Measurements from ENCODE around the gene INPP4A.

The INPP4A gene

DNA sequence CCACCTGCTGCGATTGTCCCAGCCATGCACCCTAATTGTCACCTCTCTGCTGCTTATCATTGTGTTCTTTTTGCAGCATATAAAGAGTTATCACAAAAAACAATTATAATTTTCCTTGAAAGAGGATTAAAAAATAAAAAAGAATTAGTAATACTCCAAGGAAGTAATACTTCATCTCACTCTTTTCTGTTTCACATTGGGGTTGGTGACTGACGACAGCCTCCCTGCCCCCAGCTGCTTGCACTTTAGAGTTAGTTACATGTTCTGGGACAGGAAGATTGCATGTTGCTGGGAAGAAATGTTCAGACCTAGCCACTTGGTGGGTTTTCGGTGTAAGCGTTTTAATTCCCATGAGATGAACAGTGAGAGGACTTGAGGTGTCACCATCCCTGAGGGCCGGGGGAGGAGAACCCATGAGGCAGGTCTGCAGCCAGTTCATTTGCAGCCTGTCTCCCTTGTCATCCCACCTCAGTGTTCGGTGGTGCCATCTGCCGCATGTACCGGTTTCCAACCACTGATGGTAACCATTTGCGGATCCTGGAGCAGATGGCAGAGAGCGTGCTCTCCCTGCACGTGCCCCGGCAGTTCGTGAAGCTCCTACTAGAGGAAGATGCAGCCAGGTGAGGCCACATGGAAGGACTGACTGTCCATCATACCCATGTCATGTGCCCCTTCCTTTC is 94.5 kb downstream of the INPP4A start:
- TF ChIP-seq, protein P1, sequence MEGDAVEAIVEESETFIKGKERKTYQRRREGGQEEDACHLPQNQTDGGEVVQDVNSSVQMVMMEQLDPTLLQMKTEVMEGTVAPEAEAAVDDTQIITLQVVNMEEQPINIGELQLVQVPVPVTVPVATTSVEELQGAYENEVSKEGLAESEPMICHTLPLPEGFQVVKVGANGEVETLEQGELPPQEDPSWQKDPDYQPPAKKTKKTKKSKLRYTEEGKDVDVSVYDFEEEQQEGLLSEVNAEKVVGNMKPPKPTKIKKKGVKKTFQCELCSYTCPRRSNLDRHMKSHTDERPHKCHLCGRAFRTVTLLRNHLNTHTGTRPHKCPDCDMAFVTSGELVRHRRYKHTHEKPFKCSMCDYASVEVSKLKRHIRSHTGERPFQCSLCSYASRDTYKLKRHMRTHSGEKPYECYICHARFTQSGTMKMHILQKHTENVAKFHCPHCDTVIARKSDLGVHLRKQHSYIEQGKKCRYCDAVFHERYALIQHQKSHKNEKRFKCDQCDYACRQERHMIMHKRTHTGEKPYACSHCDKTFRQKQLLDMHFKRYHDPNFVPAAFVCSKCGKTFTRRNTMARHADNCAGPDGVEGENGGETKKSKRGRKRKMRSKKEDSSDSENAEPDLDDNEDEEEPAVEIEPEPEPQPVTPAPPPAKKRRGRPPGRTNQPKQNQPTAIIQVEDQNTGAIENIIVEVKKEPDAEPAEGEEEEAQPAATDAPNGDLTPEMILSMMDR (IDR thresholded peaks at IDR 0.05; ENCODE audit: extremely low read depth, missing control alignments), result no peak
- DNase-seq (ENCODE audit: low spot score), result no peak

DNA sequence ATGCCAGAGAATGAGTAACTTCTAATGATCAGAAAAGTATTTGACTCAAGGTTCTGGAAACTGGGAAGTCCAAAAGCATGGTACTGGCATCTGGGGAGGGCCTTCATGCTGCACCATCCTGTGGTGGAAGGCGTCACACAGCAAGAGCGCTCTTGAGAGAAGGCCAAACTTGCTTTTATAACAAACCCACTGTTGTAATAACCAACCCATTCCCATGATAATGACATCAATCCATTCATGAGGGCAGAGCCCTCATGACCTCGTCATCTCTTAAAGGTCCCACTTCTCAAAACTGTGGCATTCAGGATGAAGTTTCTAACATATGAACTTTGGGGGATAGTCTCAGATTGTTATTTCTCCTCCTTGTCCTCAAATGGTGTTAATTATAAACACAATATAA is 95.9 kb downstream of the INPP4A start:
- TF ChIP-seq, protein P1 (IDR thresholded peaks at IDR 0.05; ENCODE audit: extremely low read depth, missing control alignments), result no peak
- DNase-seq (ENCODE audit: low spot score), result no peak

DNA sequence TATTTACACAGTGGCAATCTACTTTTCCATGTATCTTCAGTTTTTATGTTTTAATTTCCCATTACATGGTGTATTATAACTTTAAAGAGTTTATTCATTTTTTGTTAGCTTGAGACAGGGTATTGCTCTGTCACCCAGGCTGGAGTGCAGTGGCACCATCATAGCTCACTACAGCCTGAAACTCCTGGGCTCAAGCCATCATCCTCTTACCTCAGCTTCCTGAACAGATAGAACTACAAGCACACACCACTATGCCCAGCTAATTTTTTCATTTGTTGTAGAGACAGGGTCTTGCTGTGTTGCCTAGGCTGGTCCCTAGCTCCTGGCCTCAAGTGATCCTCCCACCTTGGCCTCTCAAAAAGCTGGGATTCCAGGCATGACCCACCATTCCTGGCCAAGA is 96.8 kb downstream of the INPP4A start:
- no peak for DNase-seq (ENCODE audit: low spot score)
- TF ChIP-seq, protein P1 (IDR thresholded peaks at IDR 0.05; ENCODE audit: extremely low read depth, missing control alignments), result no peak

DNA sequence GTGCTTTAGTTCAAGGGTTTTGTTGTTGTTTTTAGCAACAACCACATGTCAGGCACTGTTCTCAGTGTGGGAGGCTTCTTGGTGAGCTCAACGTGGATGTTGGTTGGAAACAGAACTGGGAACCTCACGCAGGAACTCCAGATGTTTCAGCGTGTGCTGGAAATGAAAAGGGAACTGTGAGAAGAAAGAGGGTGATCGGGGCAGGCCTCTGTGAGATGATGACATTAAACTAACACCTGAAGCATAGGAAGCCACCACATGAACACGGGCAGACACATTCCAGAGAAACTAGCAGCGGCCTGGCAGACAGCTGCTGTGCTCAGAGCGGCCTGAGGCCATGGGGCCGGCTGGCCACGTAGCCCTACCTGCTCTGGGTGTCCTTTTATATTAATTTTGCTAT is 97.2 kb downstream of the INPP4A start:
- TF ChIP-seq, protein P1 (IDR thresholded peaks at IDR 0.05; ENCODE audit: extremely low read depth, missing control alignments), result no peak
- DNase-seq (ENCODE audit: low spot score), result no peak

DNA sequence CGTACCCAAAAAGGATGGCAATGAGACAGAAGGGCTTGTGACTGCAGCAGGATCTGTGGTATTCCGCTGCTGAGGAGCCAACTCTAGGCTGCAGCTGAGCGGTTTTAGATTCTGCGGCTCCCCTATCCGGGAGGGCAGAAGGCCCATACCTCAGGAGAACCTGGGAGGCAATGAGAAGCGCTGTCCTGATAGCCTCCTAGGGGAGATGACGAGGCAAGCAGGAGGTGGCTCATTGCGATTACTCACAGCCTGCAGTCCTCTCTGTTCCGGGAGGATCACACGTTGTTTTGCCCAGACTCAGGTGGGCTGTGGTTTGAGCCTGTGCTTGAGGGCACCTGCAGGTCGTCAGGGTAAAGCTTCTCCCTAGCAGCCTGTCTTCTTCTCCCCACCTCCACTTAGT is 98.6 kb downstream of the INPP4A start:
- DNase-seq (ENCODE audit: low spot score), result no peak
- TF ChIP-seq, protein P1 (IDR thresholded peaks at IDR 0.05; ENCODE audit: extremely low read depth, missing control alignments), result no peak

DNA sequence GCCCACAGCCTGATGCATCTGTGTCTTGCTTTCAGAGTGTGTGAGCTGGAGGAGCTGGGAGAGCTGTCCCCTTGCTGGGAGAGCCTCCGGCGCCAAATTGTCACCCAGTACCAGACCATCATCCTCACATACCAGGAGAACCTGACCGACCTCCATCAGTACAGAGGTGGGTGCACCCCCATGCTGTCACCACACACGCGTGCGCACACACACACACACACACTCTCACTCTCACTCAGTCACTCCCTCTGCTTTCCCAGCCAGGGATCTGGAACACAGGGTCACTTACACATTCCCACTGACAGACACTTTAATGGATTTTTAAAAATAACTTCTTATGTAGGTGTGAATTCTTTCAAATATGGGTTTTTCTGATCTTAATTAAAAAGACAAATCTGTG is 99.2 kb downstream of the INPP4A start:
- TF ChIP-seq, protein P1 (IDR thresholded peaks at IDR 0.05; ENCODE audit: extremely low read depth, missing control alignments), result no peak
- no peak for DNase-seq (ENCODE audit: low spot score)

DNA sequence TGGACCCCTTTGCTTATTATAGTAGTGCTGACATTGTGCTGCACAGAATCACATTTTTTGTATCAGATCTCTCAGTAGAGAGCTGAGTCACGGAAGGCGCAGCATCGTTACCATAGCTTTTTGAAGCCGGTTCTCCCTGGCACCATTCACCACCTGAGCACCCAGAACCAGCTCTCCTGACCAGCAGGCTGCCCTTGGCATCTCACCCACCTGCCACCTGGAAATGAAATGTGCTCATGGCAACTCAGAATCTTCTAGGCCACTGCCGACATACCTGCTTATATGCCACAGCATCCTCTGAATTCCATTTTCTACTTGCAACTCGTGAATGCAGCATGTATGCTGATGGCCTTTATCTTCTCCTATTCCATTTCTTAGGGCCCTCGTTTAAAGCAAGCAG is 100.9 kb downstream of the INPP4A start:
- TF ChIP-seq, protein P1 (IDR thresholded peaks at IDR 0.05; ENCODE audit: extremely low read depth, missing control alignments), result no peak
- no peak for DNase-seq (ENCODE audit: low spot score)
